MV-4-11 (cell line): ENCODE data around the gene RAB11B.
"Not testable (repeated sequence)": the region's sequence is repeated elsewhere in the genome, so short reads cannot be mapped to it uniquely, and the experiment has no call there.

Experiments
- DNase-seq: peaks from one replicate; lab custom pipeline; 2025; lab: John Stamatoyannopoulos, UW

The RAB11B gene

GRCh38 chr19:8429044-8429443, 38.9 kb downstream of the RAB11B start:
- DNase-seq = no peak

GRCh38 chr19:8429826-8430225, 39.7 kb downstream of the RAB11B start:
- DNase-seq = no peak

GRCh38 chr19:8430650-8431049, 40.5 kb downstream of the RAB11B start:
- DNase-seq = no peak

- no peak for DNase-seq
Measured at GRCh38 chr19:8438236-8438635, 48.1 kb downstream of the RAB11B start.

- peak; percentile 22 for DNase-seq
Measured at GRCh38 chr19:8441725-8442544, 51.8 kb downstream of the RAB11B start.

GRCh38 chr19:8444140-8444676, 54.0 kb downstream of the RAB11B start:
- not testable (repeated sequence) for DNase-seq

- peak; percentile 99 for DNase-seq
Measured at GRCh38 chr19:8444677-8445487, 54.7 kb downstream of the RAB11B start, which contains the start of gene HNRNPM. Gene HNRNPM, plus strand, starts transcription at chr19:8444975. Its CDS starts 24 bp downstream, at chr19:8444999.

GRCh38 chr19:8445488-8446001, 55.4 kb downstream of the RAB11B start:
- peak; percentile 26 for DNase-seq

GRCh38 chr19:8446061-8446709, 56.0 kb downstream of the RAB11B start:
- no peak for DNase-seq

GRCh38 chr19:8449830-8450229, 59.7 kb downstream of the RAB11B start:
- DNase-seq = peak; percentile 22

- no peak for DNase-seq
Measured at GRCh38 chr19:8451377-8451776, 61.2 kb downstream of the RAB11B start.

- peak; percentile 40 for DNase-seq
Measured at GRCh38 chr19:8451885-8452284, 61.7 kb downstream of the RAB11B start.

GRCh38 chr19:8452446-8453123, 62.4 kb downstream of the RAB11B start:
- DNase-seq = no peak

- DNase-seq = no peak
Measured at GRCh38 chr19:8453616-8454015, 63.5 kb downstream of the RAB11B start.
